Measurements from ENCODE around the gene ATF7. TPM values are rescaled to one million over a fixed set of nuclear protein-coding genes. Genes with fewer than 3 reads are reported as not detected.

The ATF7 gene
- total and polyA plus RNA-seq, 2 of the 13 experiments (the other 11 are each of a cell fraction or from before 2014, with no cell fraction given), result 9.6 to 16.2 TPM

- TF ChIP-seq, protein P1, sequence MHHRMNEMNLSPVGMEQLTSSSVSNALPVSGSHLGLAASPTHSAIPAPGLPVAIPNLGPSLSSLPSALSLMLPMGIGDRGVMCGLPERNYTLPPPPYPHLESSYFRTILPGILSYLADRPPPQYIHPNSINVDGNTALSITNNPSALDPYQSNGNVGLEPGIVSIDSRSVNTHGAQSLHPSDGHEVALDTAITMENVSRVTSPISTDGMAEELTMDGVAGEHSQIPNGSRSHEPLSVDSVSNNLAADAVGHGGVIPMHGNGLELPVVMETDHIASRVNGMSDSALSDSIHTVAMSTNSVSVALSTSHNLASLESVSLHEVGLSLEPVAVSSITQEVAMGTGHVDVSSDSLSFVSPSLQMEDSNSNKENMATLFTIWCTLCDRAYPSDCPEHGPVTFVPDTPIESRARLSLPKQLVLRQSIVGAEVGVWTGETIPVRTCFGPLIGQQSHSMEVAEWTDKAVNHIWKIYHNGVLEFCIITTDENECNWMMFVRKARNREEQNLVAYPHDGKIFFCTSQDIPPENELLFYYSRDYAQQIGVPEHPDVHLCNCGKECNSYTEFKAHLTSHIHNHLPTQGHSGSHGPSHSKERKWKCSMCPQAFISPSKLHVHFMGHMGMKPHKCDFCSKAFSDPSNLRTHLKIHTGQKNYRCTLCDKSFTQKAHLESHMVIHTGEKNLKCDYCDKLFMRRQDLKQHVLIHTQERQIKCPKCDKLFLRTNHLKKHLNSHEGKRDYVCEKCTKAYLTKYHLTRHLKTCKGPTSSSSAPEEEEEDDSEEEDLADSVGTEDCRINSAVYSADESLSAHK (CRISPR knock-in tag; IDR thresholded peaks at IDR 0.05; ENCODE audit: borderline replicate concordance), result no peak
- TF ChIP-seq ONECUT2 (CRISPR knock-in tag; IDR thresholded peaks at IDR 0.05) (no peak), ZNF558 (CRISPR knock-in tag; IDR thresholded peaks at IDR 0.05; ENCODE audit: borderline replicate concordance) (no peak), ZNF432 (CRISPR knock-in tag; IDR thresholded peaks at IDR 0.05; ENCODE audit: borderline replicate concordance) (no peak), EP300 (IDR thresholded peaks at IDR 0.05; ENCODE audit: low read depth in 2 of 2, low read length in 2 of 2) (peak in 1 of 2 experiments; percentile 42; a peak in 2 of 4 replicates), EP300 (CRISPR knock-in tag; IDR thresholded peaks at IDR 0.05; ENCODE audit: borderline replicate concordance) (peak; percentile 31; the same call in 1 of the 2 replicates), ZNF720 (CRISPR knock-in tag; IDR thresholded peaks at IDR 0.05) (no peak), FOXO1 (CRISPR knock-in tag; IDR thresholded peaks at IDR 0.05) (no peak; the same call in 1 of the 2 replicates), PLRG1 (conservative IDR thresholded peaks at IDR 0.05) (no peak), CHD2 (IDR thresholded peaks at IDR 0.05; ENCODE audit: low read depth, low read length) (peak; percentile 98), ZNF713 (CRISPR knock-in tag; IDR thresholded peaks at IDR 0.05) (no peak), ZNF383 (CRISPR knock-in tag; IDR thresholded peaks at IDR 0.05; ENCODE audit: borderline replicate concordance) (0 out of 2 replicates have a peak, but pooled peaks have one; percentile 13), ZSCAN30 (CRISPR knock-in tag; IDR thresholded peaks at IDR 0.05) (no peak), DNMT3B (CRISPR knock-in tag; conservative IDR thresholded peaks at IDR 0.05) (0 out of 2 replicates have a peak, but pooled peaks have one; percentile 37), DRAP1 (CRISPR knock-in tag; IDR thresholded peaks at IDR 0.05) (peak; percentile 72), CREB1 (IDR thresholded peaks at IDR 0.05) (peak; percentile 72), CREB1 (CRISPR knock-in tag; IDR thresholded peaks at IDR 0.05) (peak; percentile 87), ZFP62 (CRISPR knock-in tag; IDR thresholded peaks at IDR 0.05) (no peak), KAT8 (CRISPR knock-in tag; IDR thresholded peaks at IDR 0.05) (peak; percentile 79), ZNF704 (CRISPR knock-in tag; IDR thresholded peaks at IDR 0.05; ENCODE audit: borderline replicate concordance) (no peak; the same call in 1 of the 2 replicates), ZNF3 (CRISPR knock-in tag; IDR thresholded peaks at IDR 0.05) (no peak), ZMYM3 (CRISPR knock-in tag; IDR thresholded peaks at IDR 0.05) (peak; percentile 31; the same call in 1 of the 2 replicates)
- TF ChIP-seq, protein P2, sequence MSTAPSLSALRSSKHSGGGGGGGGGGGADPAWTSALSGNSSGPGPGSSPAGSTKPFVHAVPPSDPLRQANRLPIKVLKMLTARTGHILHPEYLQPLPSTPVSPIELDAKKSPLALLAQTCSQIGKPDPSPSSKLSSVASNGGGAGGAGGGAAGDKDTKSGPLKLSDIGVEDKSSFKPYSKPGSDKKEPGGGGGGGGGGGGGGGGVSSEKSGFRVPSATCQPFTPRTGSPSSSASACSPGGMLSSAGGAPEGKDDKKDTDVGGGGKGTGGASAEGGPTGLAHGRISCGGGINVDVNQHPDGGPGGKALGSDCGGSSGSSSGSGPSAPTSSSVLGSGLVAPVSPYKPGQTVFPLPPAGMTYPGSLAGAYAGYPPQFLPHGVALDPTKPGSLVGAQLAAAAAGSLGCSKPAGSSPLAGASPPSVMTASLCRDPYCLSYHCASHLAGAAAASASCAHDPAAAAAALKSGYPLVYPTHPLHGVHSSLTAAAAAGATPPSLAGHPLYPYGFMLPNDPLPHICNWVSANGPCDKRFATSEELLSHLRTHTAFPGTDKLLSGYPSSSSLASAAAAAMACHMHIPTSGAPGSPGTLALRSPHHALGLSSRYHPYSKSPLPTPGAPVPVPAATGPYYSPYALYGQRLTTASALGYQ (CRISPR knock-in tag; IDR thresholded peaks at IDR 0.05), result no peak
- TF ChIP-seq, protein P3, sequence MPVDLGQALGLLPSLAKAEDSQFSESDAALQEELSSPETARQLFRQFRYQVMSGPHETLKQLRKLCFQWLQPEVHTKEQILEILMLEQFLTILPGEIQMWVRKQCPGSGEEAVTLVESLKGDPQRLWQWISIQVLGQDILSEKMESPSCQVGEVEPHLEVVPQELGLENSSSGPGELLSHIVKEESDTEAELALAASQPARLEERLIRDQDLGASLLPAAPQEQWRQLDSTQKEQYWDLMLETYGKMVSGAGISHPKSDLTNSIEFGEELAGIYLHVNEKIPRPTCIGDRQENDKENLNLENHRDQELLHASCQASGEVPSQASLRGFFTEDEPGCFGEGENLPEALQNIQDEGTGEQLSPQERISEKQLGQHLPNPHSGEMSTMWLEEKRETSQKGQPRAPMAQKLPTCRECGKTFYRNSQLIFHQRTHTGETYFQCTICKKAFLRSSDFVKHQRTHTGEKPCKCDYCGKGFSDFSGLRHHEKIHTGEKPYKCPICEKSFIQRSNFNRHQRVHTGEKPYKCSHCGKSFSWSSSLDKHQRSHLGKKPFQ (CRISPR knock-in tag; IDR thresholded peaks at IDR 0.05; ENCODE audit: insufficient replicate concordance), result peak; percentile 64
These were observed at the start of gene ATF7 (continued) for GRCh38 chr12:53625946-53626701.

Data from HepG2 (cell line).